ENCODE results near the gene CHCHD10.

CHCHD10 gene

DNA sequence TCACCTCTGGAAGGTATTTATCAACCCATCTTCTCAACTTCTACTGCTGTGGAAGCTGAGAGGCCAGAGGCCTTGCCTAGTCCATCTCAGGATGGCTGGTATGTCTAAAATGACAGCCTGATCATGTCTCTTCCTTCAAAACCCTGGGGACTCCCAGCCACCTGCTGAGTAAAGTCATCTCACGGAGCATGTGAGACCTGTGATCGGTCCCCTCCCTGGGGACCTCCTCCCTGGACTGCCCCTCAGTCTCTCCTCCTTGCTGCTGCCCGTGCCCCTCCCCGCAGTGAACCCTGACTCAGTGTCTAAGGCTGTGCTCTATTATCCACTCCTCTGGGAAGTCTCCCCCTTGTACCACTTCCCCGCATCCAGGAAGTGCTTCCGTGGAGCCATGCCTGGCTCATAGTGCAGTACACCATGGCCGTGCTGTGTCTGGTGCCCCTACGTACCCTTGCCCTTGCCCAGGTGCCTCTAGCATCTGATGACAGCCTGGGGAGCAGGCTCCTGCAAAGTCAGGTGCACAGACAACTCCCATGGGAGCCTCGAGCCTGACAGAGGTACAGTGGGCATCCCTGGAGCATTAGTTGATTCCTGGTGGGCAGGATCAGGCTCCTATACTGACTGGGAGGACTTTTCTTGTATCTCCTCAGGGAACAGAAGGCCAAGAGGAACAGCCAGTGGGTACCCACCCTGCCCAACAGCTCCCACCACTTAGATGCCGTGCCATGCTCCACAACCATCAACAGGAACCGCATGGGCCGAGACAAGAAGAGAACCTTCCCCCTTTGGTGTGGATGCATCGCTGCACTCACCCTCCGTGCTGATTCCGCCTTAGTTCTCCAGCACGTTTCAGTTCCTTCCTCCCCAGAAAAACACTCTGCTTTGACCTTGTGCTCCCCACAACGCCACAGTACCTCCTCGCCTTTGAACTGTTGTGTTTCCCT is 32.8 kb upstream of the CHCHD10 start:
- Histone ChIP-seq H3K4me1 (ENCODE audit: insufficient read depth, low read length) (no peaks in the 10 kb centered on the region), H3K4me3 (ENCODE audit: low read depth in 1 of 2, low read length in 2 of 2) (no peak overlapping the region), H3K9me3 (ENCODE audit: low read length) (no peaks in the 10 kb centered on the region), H3K27me3 (ENCODE audit: control insufficient read depth in 1 of 2, insufficient read depth in 2 of 2, low read length in 2 of 2) (no peaks in the 10 kb centered on the region), H3K36me3 (ENCODE audit: insufficient read depth, low read length) (peaks cover 63% of the 10 kb centered on the region), H3K27ac (ENCODE audit: low read depth, low read length) (no peak overlapping the region), H3K9ac (ENCODE audit: low read length) (no peak overlapping the region)

GRCh38 chr22:23796461-23796860 is 28.7 kb upstream of the CHCHD10 start:
- H3K4me1 ChIP-seq (ENCODE audit: insufficient read depth, low read length) = peaks cover 8% of the 10 kb centered on the region
- no peak overlapping the region for H3K27ac ChIP-seq (ENCODE audit: low read depth, low read length)
- H3K4me3 ChIP-seq (ENCODE audit: low read depth in 1 of 2, low read length in 2 of 2) = no peak overlapping the region
- no peaks in the 10 kb centered on the region for H3K27me3 ChIP-seq (ENCODE audit: control insufficient read depth in 1 of 2, insufficient read depth in 2 of 2, low read length in 2 of 2)
- no peaks in the 10 kb centered on the region for H3K9me3 ChIP-seq (ENCODE audit: low read length)
- H3K36me3 ChIP-seq (ENCODE audit: insufficient read depth, low read length) = peaks cover 49% of the 10 kb centered on the region
- no peak overlapping the region for H3K9ac ChIP-seq (ENCODE audit: low read length)

- Histone ChIP-seq H3K36me3 (ENCODE audit: insufficient read depth, low read length) (peaks cover 34% of the 10 kb centered on the region), H3K9ac (ENCODE audit: low read length) (no peak overlapping the region), H3K27me3 (ENCODE audit: control insufficient read depth in 1 of 2, insufficient read depth in 2 of 2, low read length in 2 of 2) (no peaks in the 10 kb centered on the region), H3K9me3 (ENCODE audit: low read length) (no peaks in the 10 kb centered on the region), H3K27ac (ENCODE audit: low read depth, low read length) (no peak overlapping the region), H3K4me3 (ENCODE audit: low read depth in 1 of 2, low read length in 2 of 2) (no peak overlapping the region), H3K4me1 (ENCODE audit: insufficient read depth, low read length) (peaks cover 34% of the 10 kb centered on the region)
These were observed 25.6 kb upstream of the CHCHD10 start for GRCh38 chr22:23793326-23793725.

- no peaks in the 10 kb centered on the region for H3K9me3 ChIP-seq (ENCODE audit: low read length)
- no peak overlapping the region for H3K27ac ChIP-seq (ENCODE audit: low read depth, low read length)
- H3K9ac ChIP-seq (ENCODE audit: low read length) = no peak overlapping the region
- peaks cover 34% of the 10 kb centered on the region for H3K36me3 ChIP-seq (ENCODE audit: insufficient read depth, low read length)
- H3K4me1 ChIP-seq (ENCODE audit: insufficient read depth, low read length) = peaks cover 43% of the 10 kb centered on the region
- H3K27me3 ChIP-seq (ENCODE audit: control insufficient read depth in 1 of 2, insufficient read depth in 2 of 2, low read length in 2 of 2) = no peaks in the 10 kb centered on the region
- H3K4me3 ChIP-seq (ENCODE audit: low read depth in 1 of 2, low read length in 2 of 2) = no peak overlapping the region
These were observed 24.2 kb upstream of the CHCHD10 start for GRCh38 chr22:23791738-23792645.

- no peaks in the 10 kb centered on the region for H3K9me3 ChIP-seq (ENCODE audit: low read length)
- no peak overlapping the region for H3K4me3 ChIP-seq (ENCODE audit: low read depth in 1 of 2, low read length in 2 of 2)
- H3K36me3 ChIP-seq (ENCODE audit: insufficient read depth, low read length) = peaks cover 30% of the 10 kb centered on the region
- H3K27me3 ChIP-seq (ENCODE audit: control insufficient read depth in 1 of 2, insufficient read depth in 2 of 2, low read length in 2 of 2) = no peaks in the 10 kb centered on the region
- H3K27ac ChIP-seq (ENCODE audit: low read depth, low read length) = peak overlapping the region; percentile 47
- H3K9ac ChIP-seq (ENCODE audit: low read length) = no peak overlapping the region
- peaks cover 48% of the 10 kb centered on the region for H3K4me1 ChIP-seq (ENCODE audit: insufficient read depth, low read length)
These were observed 23.3 kb upstream of the CHCHD10 start for GRCh38 chr22:23790819-23791737.

DNA sequence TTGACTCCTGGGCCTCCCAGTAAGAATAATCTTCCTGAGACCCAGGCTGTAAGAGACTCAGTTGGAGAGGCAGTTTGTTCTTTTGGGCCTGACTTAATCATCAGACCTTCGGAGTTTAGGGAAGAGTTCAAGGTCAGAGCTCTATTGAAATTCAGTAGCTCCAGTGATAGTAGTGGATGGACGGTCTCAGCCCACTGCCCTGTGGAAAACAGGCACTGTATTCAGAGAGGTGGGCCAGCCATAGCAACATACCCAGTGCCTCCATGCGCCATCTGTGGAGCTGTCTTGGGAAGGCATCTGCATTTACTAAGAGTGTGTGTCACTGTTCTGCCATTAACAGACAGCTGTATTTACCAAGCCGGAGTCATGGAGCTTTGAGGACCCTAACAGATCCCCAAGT is 21.9 kb upstream of the CHCHD10 start:
- Histone ChIP-seq H3K27me3 (ENCODE audit: control insufficient read depth in 1 of 2, insufficient read depth in 2 of 2, low read length in 2 of 2) (no peaks in the 10 kb centered on the region), H3K4me1 (ENCODE audit: insufficient read depth, low read length) (peaks cover 49% of the 10 kb centered on the region), H3K36me3 (ENCODE audit: insufficient read depth, low read length) (peaks cover 20% of the 10 kb centered on the region), H3K9ac (ENCODE audit: low read length) (no peak overlapping the region), H3K4me3 (ENCODE audit: low read depth in 1 of 2, low read length in 2 of 2) (no peak overlapping the region), H3K27ac (ENCODE audit: low read depth, low read length) (no peak overlapping the region), H3K9me3 (ENCODE audit: low read length) (no peaks in the 10 kb centered on the region)

DNA sequence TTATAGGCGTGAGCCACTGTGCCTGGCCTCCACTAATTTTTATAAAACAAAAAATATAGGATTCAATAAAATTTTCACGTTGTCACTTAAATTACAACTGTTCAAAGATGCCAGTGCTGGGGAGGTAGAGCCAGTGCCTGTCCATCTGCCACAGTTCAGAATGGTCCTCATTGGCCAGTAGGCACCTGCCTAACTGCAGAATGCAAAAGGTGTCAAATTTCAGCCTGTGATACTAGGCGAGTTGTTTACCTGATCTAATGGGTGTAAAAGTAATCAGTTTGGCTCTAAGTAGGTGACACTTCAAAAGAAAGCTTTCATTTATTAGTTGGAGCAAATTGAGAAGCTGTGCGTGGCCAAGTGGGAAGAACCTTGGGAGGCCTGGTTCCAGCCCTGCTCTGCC is 21.3 kb upstream of the CHCHD10 start:
- Histone ChIP-seq H3K4me3 (ENCODE audit: low read depth in 1 of 2, low read length in 2 of 2) (no peak overlapping the region), H3K9ac (ENCODE audit: low read length) (no peak overlapping the region), H3K27me3 (ENCODE audit: control insufficient read depth in 1 of 2, insufficient read depth in 2 of 2, low read length in 2 of 2) (no peaks in the 10 kb centered on the region), H3K4me1 (ENCODE audit: insufficient read depth, low read length) (peaks cover 49% of the 10 kb centered on the region), H3K27ac (ENCODE audit: low read depth, low read length) (no peak overlapping the region), H3K36me3 (ENCODE audit: insufficient read depth, low read length) (peaks cover 15% of the 10 kb centered on the region), H3K9me3 (ENCODE audit: low read length) (no peaks in the 10 kb centered on the region)

DNA sequence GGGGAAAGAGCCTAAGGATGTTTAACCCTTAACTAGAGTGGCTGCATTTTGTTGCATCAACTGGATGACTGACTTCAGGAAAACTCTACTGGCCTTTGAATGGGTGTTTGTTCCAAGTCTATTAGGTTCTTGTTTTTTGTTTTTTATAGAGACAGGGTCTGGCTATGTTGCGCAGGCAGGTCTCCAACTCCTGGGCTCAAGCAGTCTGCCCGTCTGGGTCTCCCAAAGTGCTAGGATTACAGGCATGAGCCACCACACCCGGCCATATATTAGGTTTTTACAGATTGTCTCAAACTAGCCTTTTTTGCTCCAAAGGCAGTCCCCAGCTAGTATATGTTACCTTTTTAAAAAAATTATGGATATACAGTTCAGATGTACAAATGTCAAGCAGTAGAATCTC is 20.1 kb upstream of the CHCHD10 start:
- Histone ChIP-seq H3K36me3 (ENCODE audit: insufficient read depth, low read length) (peaks cover 5% of the 10 kb centered on the region), H3K27ac (ENCODE audit: low read depth, low read length) (no peak overlapping the region), H3K9ac (ENCODE audit: low read length) (peak overlapping the region; percentile 15), H3K9me3 (ENCODE audit: low read length) (no peaks in the 10 kb centered on the region), H3K4me1 (ENCODE audit: insufficient read depth, low read length) (peaks cover 49% of the 10 kb centered on the region), H3K27me3 (ENCODE audit: control insufficient read depth in 1 of 2, insufficient read depth in 2 of 2, low read length in 2 of 2) (no peaks in the 10 kb centered on the region), H3K4me3 (ENCODE audit: low read depth in 1 of 2, low read length in 2 of 2) (peak overlapping the region; percentile 63 to 72)

- Histone ChIP-seq H3K27me3 (ENCODE audit: control insufficient read depth in 1 of 2, insufficient read depth in 2 of 2, low read length in 2 of 2) (no peaks in the 10 kb centered on the region), H3K27ac (ENCODE audit: low read depth, low read length) (peak overlapping the region; percentile 98), H3K36me3 (ENCODE audit: insufficient read depth, low read length) (peaks cover 1% of the 10 kb centered on the region), H3K9ac (ENCODE audit: low read length) (peak overlapping the region; percentile 15), H3K4me3 (ENCODE audit: low read depth in 1 of 2, low read length in 2 of 2) (peak overlapping the region; percentile 63 to 72), H3K4me1 (ENCODE audit: insufficient read depth, low read length) (peaks cover 49% of the 10 kb centered on the region), H3K9me3 (ENCODE audit: low read length) (no peaks in the 10 kb centered on the region)
These were observed 19.8 kb upstream of the CHCHD10 start for GRCh38 chr22:23787600-23787896.

DNA sequence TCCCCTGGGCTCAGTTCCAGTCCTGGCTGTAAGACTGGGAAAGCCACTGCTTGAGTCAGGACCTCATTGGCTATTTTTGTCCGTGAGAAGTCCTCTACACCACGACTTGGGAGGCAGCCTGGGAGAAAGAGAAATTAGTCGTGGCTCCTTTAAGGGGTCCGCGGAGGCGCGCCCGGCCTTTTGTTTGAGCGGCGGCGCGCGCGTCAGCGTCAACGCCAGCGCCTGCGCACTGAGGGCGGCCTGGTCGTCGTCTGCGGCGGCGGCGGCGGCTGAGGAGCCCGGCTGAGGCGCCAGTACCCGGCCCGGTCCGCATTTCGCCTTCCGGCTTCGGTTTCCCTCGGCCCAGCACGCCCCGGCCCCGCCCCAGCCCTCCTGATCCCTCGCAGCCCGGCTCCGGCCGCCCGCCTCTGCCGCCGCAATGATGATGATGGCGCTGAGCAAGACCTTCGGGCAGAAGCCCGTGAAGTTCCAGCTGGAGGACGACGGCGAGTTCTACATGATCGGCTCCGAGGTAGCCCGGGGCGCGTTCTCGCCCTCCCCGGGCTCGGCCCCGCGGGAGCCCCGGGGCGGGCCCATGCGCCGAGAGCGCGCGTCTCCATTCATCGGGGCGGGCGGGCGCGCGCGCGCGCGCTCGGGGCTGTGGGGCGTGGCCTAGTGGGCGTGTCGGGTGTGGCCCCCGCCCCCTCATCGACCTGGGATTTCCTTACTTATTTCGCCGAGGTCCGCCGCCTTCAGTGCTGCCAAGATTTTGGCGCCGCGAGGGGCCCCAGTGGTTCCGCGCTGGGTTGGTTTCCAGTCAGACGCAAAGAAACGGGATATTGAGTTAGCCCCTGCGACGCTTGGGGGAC is 19.2 kb upstream of the CHCHD10 start, which contains the start of gene SMARCB1:
Gene SMARCB1, plus strand, starts transcription at position 215 of the 848 bp plus-strand sequence. Its CDS starts 204 bp downstream, at position 419.
- H3K27ac ChIP-seq (ENCODE audit: low read depth, low read length) = peak within 1 kb of the TSS; percentile 98
- H3K4me3 ChIP-seq (ENCODE audit: low read depth in 1 of 2, low read length in 2 of 2) = peak within 1 kb of the TSS; percentile 63 to 72
- peak within 1 kb of the TSS; percentile 60 for H3K9ac ChIP-seq (ENCODE audit: low read length)
- no peaks in the 10 kb centered on the region for H3K9me3 ChIP-seq (ENCODE audit: low read length)
- no peaks in the 10 kb centered on the region for H3K27me3 ChIP-seq (ENCODE audit: control insufficient read depth in 1 of 2, insufficient read depth in 2 of 2, low read length in 2 of 2)
- H3K4me1 ChIP-seq (ENCODE audit: insufficient read depth, low read length) = peaks cover 47% of the 10 kb centered on the region
- H3K36me3 ChIP-seq (ENCODE audit: insufficient read depth, low read length) = peaks cover 5% of the 10 kb centered on the region
